ENCODE data around the gene ADAMTS15. TPM values are rescaled to one million over a fixed set of nuclear protein-coding genes. Genes with fewer than 3 reads are reported as not detected.

The ADAMTS15 gene
- total and polyA plus RNA-seq, 10 donors: 0.41 to 6.9 (median 2.2) TPM

DNA sequence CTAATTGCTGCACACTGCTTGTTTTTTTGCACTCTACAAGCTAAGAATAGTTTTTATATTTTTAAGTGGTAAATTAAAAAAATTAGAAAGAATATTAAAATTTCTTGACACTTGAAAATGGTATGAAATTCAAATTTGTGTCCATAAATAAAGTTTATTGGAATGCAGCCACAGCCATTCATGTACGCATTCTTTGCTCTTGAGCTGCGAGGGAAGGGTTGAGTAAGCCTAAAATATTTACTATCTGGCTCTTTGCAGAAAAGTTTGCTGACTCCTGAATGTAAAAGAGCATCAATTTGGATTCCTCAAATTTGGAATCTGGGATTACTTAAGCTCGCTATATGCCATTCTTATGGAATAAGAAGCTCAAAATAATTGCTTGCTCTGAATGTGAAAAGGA lies 16.6 kb upstream of the ADAMTS15 start:
- no peak for DNase-seq
- Histone ChIP-seq H3K4me1 (peaks cover 7 to 36% (median 19%) of the 10 kb centered on the region in 6 donors), H3K27ac (no peak overlapping the region), H3K9me3 (no peaks in the 10 kb centered on the region), H3K36me3 (no peaks in the 10 kb centered on the region), H3K4me3 (no peak overlapping the region), H3K27me3 (replicated peaks in 1 of 7) (peaks cover 0 to 54% (median 37%) of the 10 kb centered on the region in 7 donors)
- WGBS, 5 donors: 68 to 79% (median 73%) methylated on average over 3 of the region's 3 CpGs
- intact Hi-C loops (cut with DNase I; ENCODE audit: low total_unique reads): loop anchor here (2.0 to 10.0 kb wide), 2 partner anchors 431 to 463 kb away; no protein-coding TSS in a partner anchor
- TF ChIP-seq POLR2A (IDR thresholded peaks at IDR 0.05): no peak
- TF ChIP-seq, protein P1, sequence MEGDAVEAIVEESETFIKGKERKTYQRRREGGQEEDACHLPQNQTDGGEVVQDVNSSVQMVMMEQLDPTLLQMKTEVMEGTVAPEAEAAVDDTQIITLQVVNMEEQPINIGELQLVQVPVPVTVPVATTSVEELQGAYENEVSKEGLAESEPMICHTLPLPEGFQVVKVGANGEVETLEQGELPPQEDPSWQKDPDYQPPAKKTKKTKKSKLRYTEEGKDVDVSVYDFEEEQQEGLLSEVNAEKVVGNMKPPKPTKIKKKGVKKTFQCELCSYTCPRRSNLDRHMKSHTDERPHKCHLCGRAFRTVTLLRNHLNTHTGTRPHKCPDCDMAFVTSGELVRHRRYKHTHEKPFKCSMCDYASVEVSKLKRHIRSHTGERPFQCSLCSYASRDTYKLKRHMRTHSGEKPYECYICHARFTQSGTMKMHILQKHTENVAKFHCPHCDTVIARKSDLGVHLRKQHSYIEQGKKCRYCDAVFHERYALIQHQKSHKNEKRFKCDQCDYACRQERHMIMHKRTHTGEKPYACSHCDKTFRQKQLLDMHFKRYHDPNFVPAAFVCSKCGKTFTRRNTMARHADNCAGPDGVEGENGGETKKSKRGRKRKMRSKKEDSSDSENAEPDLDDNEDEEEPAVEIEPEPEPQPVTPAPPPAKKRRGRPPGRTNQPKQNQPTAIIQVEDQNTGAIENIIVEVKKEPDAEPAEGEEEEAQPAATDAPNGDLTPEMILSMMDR (IDR thresholded peaks at IDR 0.05 in 8 of 11, conservative IDR thresholded peaks at IDR 0.05 in 3 of 11): no peak
- no peak for TF ChIP-seq POLR2AphosphoS5 (IDR thresholded peaks at IDR 0.05)

DNA sequence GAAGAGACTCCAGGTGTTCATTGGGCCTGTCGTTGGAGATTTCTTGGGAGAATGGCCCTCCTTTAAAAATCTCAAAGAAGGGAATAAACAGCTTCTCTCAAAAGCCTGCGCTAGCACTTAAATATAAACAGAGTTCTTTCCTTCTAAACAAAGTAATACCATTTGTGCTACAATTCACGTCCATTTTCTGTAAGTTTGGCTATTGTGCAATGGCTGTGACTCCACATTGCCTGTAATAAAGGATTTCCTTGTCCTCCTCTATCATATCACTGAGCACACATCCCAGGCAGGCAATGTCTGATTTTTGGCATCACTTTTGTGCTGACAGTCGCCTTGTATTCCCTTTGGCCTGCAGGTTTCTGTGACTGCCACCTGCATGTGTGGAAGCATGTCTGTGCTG lies 15.1 kb upstream of the ADAMTS15 start:
- H3K27ac ChIP-seq: no peak overlapping the region
- no peaks in the 10 kb centered on the region for H3K36me3 ChIP-seq
- TF ChIP-seq POLR2A (IDR thresholded peaks at IDR 0.05): no peak
- TF ChIP-seq, protein P1 (IDR thresholded peaks at IDR 0.05 in 8 of 11, conservative IDR thresholded peaks at IDR 0.05 in 3 of 11): no peak
- TF ChIP-seq POLR2AphosphoS5 (IDR thresholded peaks at IDR 0.05): no peak
- H3K4me1 ChIP-seq: peaks cover 0 to 24% (median 10%) of the 10 kb centered on the region in 6 donors
- 77 to 87% (median 80%) methylated on average over 4 of the region's 4 CpGs for WGBS, 5 donors
- H3K4me3 ChIP-seq: no peak overlapping the region
- no peak for DNase-seq
- peaks cover 0 to 38% (median 23%) of the 10 kb centered on the region in 7 donors for H3K27me3 ChIP-seq (replicated peaks in 1 of 7)
- no peaks in the 10 kb centered on the region for H3K9me3 ChIP-seq
- intact Hi-C loops (cut with DNase I; ENCODE audit: low total_unique reads): loop anchor here (2.0 to 10.0 kb wide), 2 partner anchors 429 to 461 kb away; no protein-coding TSS in a partner anchor

DNA sequence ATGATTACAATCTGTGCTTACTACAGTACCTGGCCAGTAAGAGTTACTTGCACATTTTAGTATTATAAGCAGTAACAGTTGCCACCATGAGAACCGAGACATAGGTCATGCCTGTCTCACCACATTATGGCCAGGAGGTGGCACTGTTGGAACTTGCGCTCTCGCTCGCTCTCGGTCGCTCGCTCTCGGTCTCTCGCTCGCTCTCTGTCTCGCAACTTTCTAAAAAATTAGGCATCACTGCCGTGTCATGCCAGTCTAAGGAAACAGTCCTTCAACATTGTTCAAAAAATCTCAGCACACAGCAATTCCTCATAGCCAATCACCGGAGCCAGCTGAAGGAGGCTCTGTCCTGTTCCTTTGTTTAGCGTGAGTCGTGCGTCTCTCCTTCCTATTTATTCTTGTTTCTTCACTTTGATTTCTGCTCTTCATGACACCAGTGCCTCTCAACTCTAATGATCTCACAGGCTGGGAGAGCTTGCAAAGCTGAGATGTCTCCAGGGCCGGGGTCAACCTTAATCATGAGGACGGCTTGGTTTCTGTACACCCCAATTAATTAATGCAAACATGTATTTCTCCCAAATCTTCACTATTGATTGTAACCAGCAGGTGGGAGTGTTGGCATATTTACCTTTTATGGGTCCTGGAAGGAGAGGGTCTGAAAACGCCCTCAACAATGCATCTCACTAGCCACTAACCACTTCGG lies 13.8 kb upstream of the ADAMTS15 start:
- TF ChIP-seq POLR2AphosphoS5 (IDR thresholded peaks at IDR 0.05) (peak in 1 of 3 donors; percentile 28), POLR2A (IDR thresholded peaks at IDR 0.05) (no peak)
- TF ChIP-seq, protein P1 (IDR thresholded peaks at IDR 0.05 in 8 of 11, conservative IDR thresholded peaks at IDR 0.05 in 3 of 11): peak; percentile 65 to 88 (median 80)
- peak; percentile 87 for DNase-seq
- 0 to 1% (median 1%) methylated on average over 18 to 20 of the region's 20 CpGs for WGBS, 5 donors
- Histone ChIP-seq H3K27ac (peak overlapping the region in 6 of 8 donors; percentile 7 to 61 (median 58)), H3K36me3 (no peaks in the 10 kb centered on the region), H3K4me1 (peaks cover 0 to 22% (median 5%) of the 10 kb centered on the region in 6 donors), H3K27me3 (replicated peaks in 1 of 7) (peaks cover 0 to 25% (median 12%) of the 10 kb centered on the region in 7 donors), H3K9me3 (no peaks in the 10 kb centered on the region), H3K4me3 (peak overlapping the region; percentile 39 to 75 (median 49))
- intact Hi-C loops (cut with DNase I; ENCODE audit: low total_unique reads): loop anchor here (10.0 kb wide), 1 partner anchor 460 kb away; no protein-coding TSS in a partner anchor

DNA sequence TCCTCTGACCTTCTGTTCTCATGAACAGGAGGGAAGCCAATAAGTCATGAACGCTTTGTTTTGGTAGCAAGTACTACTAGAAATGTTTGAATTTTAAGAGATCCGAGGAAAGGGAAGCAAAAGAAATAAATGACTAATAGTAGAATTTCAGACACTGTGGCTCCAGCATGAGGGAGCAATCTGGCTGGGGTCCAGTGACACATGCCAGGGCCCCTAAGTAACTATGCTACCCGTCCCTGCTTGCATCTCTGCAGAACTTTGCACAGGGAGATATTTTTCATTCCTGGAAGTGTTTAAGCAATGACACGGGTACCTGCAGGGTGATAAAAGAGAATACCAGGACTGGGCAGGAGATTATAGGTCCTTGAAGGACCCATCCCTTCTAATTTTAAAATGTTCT lies 12.8 kb upstream of the ADAMTS15 start:
- H3K36me3 ChIP-seq: no peaks in the 10 kb centered on the region
- H3K4me1 ChIP-seq: peaks cover 0 to 22% (median 5%) of the 10 kb centered on the region in 6 donors
- no peak overlapping the region for H3K4me3 ChIP-seq
- peaks cover 0 to 15% (median 2%) of the 10 kb centered on the region in 7 donors for H3K27me3 ChIP-seq (replicated peaks in 1 of 7)
- H3K9me3 ChIP-seq: no peaks in the 10 kb centered on the region
- TF ChIP-seq POLR2A (IDR thresholded peaks at IDR 0.05): no peak
- no peak for TF ChIP-seq POLR2AphosphoS5 (IDR thresholded peaks at IDR 0.05)
- TF ChIP-seq, protein P1 (IDR thresholded peaks at IDR 0.05 in 8 of 11, conservative IDR thresholded peaks at IDR 0.05 in 3 of 11): no peak
- WGBS, 5 donors: 58 to 79% (median 71%) methylated on average over 4 of the region's 4 CpGs
- no peak for DNase-seq
- intact Hi-C loops (cut with DNase I; ENCODE audit: low total_unique reads): loop anchor here (10.0 kb wide), 1 partner anchor 459 kb away; no protein-coding TSS in a partner anchor
- no peak overlapping the region for H3K27ac ChIP-seq
